HG02884 (cell line): ENCODE data around the gene ERFL.
A peak's percentile ranks its signal among the peaks of the same experiment; 100 is the strongest.
"Not testable (repeated sequence)": the region's sequence is repeated elsewhere in the genome, so short reads cannot be mapped to it uniquely, and the experiment has no call there.

Experiments used
- ATAC-seq: cut with Tn5 transposase; IDR thresholded peaks from one replicate; pipeline ENCODE4 v1.9.1; 2021; ENCODE audit warnings: mild to moderate bottlenecking, moderate library complexity; ENCODE audit not compliant: unreplicated experiment

ERFL gene

DNA sequence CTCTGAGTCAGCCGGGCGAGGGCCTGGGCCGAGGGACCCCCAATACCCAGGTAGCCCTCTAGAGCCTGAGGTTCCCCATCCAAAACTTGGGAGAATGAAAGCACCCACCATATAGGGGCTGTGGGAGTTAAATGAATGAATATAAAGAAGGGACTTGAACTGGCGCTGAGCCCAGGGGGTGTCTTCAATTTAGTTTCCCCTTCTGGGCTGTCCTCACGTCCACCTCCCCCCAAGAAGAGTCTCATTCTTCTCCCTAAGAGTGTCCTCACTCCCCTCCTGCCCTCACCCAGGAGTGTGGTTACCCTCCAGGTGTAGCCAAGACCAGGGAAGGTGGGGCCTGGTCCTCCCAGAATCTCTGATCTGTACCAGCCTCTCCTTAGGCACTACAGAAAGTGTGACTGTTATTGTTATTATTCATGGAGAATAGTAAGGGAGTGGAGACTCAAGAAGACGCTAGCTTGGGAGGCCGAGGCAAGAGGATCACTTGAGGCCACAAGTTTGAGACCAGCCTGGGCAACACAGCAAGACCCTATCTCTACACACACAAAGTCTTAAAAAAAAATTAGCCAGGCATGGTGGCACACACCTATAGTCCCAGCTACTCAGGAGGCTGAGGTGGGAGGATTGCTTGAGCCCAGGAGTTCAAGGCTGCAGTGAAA lies 48.5 kb downstream of the ERFL start:
- ATAC-seq = no peak

DNA sequence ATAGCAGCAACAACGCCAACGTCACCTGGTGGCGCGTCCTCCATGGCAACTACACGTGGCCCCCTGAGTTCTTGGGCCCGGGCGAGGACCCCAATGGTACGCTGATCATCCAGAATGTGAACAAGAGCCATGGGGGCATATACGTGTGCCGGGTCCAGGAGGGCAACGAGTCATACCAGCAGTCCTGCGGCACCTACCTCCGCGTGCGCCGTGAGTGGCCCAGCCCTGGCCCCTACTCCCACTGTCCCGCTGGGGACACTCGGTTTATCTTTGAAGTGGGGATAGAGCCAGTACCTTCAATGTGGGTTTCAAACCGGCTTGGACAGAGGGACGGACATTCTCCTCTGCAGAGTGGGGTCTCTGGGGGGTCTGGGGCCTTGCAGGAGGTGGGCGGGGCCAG lies 49.2 kb downstream of the ERFL start:
- ATAC-seq = no peak

DNA sequence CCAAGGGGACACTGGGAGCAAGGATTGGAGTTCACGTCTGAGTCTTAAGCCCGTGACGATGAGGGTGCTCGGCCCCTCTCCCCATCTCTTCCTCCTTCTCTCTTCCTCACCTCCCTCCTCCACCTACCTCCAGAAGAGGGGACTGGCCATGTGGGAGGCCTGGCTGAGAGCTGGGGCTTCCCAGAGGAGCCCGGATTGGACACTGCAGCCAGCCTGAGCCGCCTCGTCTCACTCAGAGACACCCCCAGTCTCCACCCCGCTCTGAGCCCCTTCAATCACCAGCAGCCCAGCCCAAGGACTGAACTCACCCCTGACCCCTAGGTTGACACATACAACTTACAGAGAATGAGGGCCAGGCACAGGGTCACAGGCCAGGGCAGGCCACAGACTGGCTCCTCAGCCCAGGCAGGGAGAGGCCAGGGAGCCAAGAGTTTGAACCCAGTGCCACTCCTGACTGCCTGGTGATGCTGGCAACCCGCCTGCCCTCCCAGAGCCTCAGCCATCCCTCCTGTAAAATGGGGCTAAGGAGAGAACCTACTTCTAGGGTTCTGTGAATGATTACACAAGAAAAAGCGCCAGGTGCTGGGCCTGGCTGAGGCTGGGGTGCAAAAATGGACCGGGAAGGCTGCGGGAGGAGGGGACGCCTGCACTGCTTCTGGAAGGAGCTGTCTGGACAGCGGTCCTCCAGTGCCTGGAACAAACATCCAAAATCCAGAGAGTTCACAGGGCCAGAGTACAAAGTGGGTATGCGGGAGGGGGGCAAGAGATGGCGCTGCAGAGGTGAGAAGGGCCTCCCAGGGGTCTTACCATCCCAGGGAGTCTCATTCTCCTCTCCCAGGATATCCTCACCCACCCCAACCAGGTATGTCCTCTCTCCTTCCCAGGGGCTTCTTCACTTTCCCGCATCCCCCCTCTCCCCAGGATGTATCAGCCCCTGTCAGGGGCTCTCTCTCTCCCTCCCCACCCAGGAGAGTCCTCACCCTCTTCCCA lies 50.0 kb downstream of the ERFL start:
- ATAC-seq = no peak

DNA sequence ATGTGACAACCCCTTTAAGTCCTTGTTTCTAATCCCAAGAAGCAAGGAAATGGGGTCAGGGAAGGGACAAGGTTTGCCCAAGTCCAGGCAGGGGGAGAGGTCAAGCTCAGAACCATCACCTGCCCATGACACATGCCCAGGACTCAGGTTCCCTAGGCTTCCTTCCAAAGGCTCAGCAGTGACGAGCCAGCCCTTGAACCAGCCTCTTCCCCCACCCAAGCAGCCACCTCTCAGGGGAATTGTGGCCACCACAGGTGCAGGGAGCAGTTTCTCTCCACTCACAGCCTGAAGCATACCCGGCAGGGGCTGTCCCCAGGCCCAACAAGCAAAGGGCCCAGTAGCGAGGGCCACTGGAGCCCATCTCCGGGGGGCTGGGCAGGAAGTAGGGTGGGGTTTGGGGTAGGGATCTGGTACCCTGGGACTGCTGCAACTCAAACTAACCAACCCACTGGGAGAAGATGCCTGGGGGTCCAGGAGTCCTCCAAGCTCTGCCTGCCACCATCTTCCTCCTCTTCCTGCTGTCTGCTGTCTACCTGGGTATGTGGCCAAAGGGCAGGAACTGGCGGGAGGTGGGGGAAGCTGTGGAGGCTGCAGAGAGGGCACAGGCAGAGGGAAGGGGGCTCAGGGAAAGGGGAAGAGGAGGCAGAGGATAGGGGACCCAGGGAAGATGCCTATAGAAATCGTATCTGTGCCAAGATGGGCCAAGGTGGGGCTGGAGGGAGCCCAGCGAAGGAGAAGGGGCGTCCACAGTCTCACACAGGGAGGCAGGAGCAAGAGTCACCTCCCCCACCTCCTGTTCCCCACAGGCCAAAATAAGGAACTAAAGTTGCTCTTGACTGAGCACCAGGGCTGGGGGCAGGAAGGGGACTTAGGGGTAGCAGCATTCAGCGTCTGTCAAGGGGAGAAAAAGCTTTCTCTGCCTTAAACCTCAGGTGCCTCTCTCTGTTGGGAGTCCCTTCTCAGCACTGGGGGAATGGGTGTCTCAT lies 51.1 kb downstream of the ERFL start, which contains the start of gene CD79A:
Gene CD79A (plus strand): TSS at position 433 of the 986 bp plus-strand sequence. CDS start 26 bp downstream, at position 459.
- ATAC-seq = peak; percentile 54

DNA sequence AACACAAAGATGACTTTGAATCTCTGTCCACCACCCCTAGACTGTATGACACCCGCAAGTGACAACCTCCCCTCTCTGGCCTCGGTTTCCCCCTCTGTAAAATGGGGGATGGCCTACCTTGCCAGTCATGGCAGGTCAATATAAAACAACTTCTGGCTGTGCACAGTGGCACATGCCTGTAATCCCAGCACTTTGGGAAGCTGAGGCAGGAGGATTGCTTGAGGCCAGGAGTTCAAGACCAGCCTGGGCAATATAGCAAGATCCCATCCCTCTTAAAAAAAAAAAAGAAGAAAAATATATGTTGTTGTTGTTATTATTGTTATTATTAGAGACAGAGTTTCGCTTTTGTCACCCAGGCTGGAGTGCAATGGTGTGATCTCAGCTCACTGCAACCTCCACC lies 52.3 kb downstream of the ERFL start:
- not testable (repeated sequence) for ATAC-seq

DNA sequence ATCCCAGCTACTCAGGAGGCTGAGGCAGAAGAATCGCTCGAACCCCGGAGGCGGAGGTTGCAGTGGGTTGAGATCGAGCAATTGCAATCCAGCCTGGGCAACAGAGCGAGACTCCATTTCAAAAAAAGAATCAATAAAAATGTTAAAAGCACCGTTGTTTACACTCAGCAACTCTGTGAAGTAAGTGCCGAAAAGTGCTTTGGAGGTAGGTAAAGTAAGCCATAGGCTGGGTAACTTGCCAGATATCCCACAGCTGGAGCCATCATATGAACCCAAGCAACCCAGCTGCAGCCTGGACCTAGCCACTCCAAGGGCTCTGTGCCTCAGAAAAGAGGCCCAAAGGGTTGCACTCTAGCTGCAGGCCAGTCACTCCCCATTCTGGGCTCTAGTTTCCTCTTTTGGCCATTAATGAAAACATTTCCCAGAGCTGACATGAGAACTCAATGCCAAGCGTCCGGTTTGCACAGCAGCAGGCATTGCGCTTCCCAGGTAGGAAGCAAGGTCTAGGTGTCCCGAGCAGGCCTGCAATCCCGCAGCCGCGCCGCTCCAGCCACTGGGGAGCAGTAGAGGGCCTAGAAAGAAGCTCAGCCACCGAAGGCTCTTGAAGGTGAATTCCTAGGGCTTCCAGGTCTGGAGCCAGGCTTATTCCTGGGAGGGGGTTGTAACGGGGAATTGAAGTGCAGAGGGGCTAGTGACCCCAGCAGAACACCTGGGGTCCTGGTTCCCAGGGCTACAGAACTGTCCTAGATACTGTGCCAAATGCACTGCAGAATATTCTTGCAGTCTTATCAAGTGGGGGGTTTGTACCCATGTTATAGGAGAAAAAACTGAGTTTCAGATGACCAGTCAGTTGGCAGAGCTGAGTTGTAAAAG lies 55.2 kb downstream of the ERFL start:
- no peak for ATAC-seq

DNA sequence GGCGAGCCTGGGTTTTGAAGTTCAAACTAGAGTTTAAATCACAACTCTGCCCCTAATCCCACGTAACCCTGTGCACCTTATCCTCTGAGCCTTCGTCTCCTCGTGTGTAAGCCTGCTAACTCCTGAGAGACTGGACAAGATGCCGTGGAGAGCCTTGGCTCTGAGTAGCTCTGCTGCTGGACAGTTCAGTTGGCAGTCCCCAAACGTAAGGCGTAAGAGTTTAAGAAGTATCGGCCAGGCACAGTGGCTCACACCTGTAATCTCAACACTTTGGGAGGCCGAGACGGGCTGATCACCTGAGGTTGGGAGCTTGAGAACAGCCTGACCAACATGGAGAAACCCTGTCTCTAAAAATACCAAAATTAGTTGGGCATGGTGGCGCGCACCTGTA lies 55.9 kb downstream of the ERFL start:
- no peak for ATAC-seq

DNA sequence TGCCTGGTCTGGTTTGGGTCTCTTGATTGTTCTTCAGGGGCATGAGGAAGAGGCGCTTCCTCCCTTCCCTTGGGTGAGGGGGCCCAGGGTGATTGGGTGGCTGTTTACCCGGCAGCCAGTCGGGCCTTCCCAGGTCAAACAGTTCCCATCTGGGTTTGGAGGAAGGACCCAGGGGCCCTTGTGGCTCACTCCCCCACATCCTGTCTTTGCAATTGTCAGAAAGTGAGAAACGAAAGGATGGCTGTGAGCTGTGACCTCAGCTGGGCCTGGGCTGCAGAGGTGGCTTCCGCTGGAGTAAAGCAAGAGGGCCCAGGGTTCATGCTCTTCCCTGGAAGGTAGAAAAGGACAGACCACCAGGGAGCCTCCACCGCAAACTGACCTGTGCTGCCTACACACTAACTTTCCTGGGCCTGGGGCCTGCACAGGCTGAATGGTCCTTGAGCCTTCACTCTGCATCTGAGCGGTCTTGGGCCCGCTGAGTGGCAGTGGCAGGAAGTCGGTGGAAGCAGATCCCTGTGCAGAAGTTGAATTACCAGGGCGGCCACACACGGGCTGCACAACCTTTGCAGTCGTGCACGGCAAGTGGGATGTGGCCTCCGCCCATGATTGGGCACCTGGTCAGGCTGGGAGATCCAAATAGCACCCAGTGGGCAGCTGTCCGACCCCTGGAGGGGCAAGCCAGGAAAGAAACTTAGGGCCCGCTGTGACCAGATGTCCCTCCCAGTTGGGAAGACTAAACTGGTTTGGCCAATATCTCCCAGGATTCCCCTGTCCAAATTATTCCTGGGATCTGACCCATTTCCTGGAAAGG lies 56.5 kb downstream of the ERFL start:
- ATAC-seq = no peak

DNA sequence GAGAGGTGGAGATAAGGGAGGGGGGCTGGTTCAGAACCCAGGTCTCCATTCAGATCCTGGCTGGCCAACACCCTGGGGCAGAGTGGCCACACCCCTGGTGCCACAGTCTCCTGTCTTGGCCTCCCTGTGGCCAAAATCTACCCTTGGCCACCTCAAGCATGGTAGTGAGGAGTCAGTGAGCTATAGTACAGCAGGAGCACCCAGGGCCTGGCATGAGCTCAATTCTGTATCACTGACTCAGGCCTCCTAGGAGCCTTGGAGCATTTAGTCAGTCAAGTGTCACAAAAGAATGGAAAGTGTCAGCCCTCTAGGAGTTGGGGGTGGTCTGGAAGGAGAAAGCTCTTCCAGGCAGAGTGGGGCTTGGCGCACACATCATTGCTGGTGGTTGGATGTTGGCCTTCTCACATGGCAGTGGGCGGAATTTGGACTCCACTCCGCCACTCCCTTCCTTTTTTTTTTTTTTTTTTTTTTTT lies 57.8 kb downstream of the ERFL start:
- ATAC-seq = no peak

DNA sequence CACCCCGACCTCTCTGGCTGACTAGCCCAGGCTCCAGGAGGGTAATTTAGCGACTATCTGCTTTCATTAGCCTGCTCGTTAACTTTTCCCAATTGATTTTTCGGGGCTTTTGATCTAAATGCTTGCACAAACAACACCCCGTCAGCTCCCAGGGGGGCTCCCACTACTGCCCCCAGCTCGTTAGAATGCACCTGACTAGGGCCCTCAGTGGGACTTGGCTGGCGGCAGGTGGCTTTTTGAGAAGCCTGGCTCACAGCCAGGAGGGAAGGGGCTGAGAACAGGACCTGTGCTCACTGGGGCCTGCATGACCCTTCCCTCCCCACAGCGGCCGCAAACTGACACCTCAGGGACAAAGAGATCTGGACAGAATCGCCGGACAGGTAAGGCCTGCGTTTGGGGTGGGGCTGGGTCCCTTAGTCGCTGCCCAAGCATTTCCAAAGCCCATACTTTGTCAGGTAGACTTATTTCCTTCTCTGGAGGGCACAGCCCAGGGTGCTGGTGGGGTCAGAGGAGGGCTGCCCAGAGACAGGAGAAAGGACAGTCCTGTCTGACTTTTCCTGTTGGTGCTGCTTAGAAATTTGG lies 58.8 kb downstream of the ERFL start:
- ATAC-seq = no peak

DNA sequence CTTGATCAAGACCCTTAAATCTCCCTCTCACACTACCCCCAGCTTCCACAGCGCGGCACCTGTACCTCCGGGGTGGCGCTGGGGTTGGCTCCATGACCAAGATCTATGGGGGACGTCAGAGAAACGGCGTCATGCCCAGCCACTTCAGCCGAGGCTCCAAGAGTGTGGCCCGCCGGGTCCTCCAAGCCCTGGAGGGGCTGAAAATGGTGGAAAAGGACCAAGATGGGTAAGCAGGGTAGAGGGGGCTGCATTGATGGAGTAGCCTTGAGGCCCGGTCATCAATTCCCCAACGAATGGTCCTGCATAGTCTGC lies 59.3 kb downstream of the ERFL start:
- no peak for ATAC-seq

DNA sequence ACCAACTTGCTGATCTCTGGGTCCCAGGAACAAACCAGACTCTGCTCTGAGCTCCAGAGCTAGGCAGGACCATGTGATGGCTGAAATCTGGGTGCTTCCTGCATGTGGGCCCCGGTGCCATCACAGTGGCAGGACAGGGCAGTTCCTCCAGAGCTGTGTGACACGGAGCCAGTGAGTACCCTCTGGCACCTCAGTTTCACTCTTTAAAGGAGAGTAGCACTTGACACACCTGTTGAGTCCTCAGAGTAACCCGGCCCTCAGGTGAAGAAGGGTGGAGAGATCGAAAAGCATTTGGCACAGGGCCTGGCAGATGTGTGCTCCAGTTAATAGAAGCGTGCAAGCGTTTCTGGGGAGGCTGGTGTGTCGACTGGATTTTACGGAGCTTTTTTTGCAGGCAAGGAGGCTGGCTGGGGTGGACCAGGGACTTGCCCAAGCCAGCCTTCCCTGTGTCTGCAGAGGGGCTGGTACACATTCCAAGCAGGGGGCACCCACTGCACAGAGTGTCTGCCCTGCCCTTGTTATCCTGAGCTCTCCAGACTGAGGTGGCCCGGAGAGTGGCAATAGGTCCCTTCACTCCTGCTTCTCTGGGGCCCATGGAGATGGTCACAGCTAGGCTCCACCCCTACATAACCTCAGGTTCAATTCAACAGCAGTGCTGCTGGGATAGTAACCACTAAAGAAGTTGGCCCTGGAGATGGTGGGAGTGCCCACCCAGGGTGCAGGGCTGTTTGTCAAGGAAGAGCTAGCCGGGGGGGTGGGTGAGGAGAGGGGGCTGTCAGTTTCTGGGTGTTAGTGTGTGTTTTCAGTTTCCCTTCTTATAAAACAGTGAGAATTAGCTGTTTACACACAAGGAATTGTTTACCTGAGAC lies 59.9 kb downstream of the ERFL start:
- ATAC-seq = no peak

DNA sequence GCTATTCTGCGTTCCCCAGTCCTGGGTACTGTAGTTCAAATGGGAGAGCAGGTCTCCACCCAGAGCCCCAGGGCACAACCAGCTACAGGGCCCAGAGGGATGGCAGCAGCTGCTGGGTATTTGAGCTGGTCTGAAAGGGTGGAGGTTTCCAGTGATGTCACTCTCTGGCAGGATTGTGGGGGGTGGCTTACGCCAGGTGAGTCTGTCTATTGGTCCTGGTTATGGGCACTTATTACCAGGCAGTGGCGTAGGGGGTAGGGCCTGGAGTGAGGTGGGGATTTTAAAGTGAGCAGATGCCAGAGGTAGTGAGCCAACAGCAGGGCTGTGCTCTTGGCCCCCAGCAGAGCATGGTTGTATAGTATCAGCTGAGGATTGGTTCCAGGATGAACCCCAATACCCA lies 62.0 kb downstream of the ERFL start:
- no peak for ATAC-seq

DNA sequence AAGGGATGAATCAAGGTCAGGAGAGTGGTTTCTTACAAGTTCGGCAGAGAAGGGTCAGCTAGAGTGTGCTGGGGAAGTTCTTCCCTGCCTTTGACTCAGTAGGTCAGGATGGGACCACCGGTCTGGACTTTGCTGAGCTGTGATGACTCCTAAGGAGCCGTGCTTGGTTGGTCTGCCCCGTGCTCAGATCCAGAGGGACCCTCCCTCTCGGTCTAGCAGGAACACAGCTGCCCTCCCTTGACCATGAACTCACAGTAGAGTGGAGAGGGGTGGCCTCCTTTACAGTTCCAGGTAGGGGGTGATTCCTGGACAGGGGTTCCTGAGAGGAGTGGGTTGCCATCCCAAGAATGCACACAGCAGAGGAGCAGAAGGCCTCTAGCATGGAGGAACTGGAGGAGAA lies 63.9 kb downstream of the ERFL start:
- no peak for ATAC-seq

DNA sequence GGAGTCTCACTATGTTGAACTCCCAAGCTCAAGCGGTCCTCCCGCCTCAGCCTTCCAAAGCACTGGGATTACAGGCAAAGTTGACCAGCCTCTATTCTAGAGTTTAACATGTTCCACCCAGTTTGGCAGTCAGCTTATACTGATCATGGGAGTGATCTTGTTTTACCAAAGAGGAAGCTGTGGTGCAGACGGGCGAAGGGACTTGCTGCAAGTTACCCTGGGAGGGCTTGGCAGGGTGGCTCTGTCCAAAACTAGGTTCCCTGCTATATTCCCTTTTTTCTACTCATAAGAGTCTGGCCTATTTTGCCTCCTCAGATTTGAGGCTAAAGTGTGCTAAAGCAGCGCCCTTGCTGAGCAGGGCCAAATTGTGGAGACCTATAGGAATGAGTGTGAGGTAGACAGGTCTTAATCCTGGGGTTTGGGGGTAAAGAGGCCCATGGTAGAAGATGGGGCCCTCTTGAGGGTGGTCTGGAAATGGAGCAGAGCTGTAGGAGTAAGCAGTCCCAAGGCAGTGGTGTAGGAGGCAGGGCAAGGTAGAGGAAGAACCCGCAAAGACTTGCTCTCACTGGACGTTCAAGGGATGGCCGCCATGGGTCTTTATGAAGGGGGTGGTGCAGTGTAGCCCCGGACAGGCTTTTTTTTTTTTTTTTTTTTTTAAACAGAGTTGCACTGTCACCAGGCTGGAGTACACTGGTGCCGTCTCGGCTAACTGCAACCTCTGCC lies 64.9 kb downstream of the ERFL start:
- no peak for ATAC-seq

DNA sequence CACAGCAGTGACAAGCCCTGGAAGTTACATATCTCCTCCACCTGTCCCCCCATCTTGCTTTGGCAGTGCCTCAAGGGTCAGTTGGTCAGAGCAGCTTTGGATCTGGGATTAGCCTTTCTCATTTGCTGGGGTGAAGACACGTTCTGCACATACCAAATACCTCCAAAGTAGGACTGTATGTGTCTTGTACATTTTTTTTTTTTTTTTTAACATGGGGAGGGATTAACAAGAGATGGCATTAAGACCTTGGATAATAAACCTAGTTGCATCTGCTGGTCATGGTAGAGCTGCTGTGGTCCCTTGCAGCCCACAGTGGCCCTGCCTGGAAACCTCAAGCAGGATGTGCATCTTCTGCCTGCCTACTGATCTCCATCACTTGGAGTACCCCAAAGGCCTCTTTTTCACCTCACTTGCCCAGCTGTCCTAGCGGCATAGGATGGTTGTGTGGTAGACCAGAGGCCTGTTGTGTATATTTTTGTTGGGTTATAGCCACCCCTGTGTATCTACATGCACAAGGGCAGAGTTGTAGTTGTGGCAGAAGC lies 65.7 kb downstream of the ERFL start:
- ATAC-seq = no peak

DNA sequence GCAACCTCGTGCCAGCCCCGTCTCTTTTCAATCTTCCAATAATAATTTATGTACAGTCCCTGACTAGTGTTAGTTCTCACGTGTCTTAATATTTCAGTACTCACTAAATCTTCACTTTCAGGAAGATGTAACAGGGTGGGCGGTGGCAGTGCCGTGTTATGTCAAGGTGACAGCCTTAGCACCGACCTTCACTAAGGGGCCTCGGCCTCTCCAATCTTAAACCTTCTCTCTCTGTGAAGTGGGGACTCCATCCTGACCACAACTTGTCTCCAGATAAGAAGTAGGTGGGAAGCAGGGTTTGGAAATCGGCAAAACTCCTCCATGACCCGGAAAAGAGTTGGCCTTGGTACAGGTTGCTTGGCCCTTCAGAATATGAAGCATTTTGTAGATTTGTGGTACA lies 66.4 kb downstream of the ERFL start:
- no peak for ATAC-seq
